DOHH2 (cell line): ENCODE measurements around the gene YIPF4.
"Not testable (repeated sequence)": the region's sequence is repeated elsewhere in the genome, so short reads cannot be mapped to it uniquely, and the experiment has no call there.

Source experiments
- H3F3A ChIP-seq: fragments of 200-600 bp; sonication (generic), shearing (Covaris generic); 2 replicates; pipeline ENCODE4 v1.6.0; 2016; ENCODE audit warnings: antibody characterized with exemption, mild to moderate bottlenecking; ENCODE audit not compliant: control insufficient read depth, insufficient read depth
- H3K27ac ChIP-seq: fragments of 200-600 bp; sonication (generic); 2 replicates; pipeline ENCODE4 v1.5.1; 2014; ENCODE audit warnings: low read depth, mild to moderate bottlenecking, low read length, moderate library complexity
- H3K27me3 ChIP-seq: fragments of 200-600 bp; sonication (generic); 2 replicates; pipeline ENCODE4 v1.6.1; 2014; ENCODE audit warnings: mild to moderate bottlenecking, low read length, mixed read lengths; ENCODE audit not compliant: control insufficient read depth
- H3K36me3 ChIP-seq: fragments of 200-600 bp; sonication (generic); 2 replicates; pipeline ENCODE4 v1.6.1; 2014; ENCODE audit warnings: mild to moderate bottlenecking, low read length, moderate library complexity, mixed read lengths; ENCODE audit not compliant: control insufficient read depth
- H3K4me1 ChIP-seq: fragments of 200-600 bp; sonication (generic); 2 replicates; pipeline ENCODE4 v1.6.1; 2014; ENCODE audit warnings: mild to moderate bottlenecking, low read length, mixed read lengths; ENCODE audit not compliant: control insufficient read depth
- H3K4me2 ChIP-seq: fragments of 200-600 bp; sonication (generic); 2 replicates; pipeline ENCODE4 v1.6.0; 2014; ENCODE audit warnings: mild to moderate bottlenecking, low read length, moderate library complexity
- H3K4me3 ChIP-seq: fragments of 200-600 bp; sonication (generic); 2 replicates; pipeline ENCODE4 v1.5.1; 2014; ENCODE audit warnings: mild to moderate bottlenecking, low read length, mixed read lengths
- H3K79me2 ChIP-seq: fragments of 200-600 bp; sonication (generic); 2 replicates; pipeline ENCODE4 v1.6.1; 2014; ENCODE audit warnings: mild to moderate bottlenecking, low read length, mixed read lengths; ENCODE audit not compliant: control insufficient read depth
- H3K9me2 ChIP-seq: fragments of 200-600 bp; sonication (generic); replicated peaks from 2 replicates; pipeline ENCODE4 v1.6.1; 2014; ENCODE audit warnings: mild to moderate bottlenecking, low read length, mixed read lengths; ENCODE audit not compliant: control insufficient read depth
- H3K9me3 ChIP-seq: fragments of 200-600 bp; sonication (generic); 2 replicates; pipeline ENCODE4 v1.6.1; 2014; ENCODE audit warnings: antibody characterized with exemption, low read length, mixed read lengths; ENCODE audit not compliant: control insufficient read depth, insufficient read depth
- H4K20me1 ChIP-seq: fragments of 200-600 bp; sonication (generic); 2 replicates; pipeline ENCODE4 v1.6.0; 2014; ENCODE audit warnings: low read depth, mild to moderate bottlenecking, antibody characterized with exemption, low read length, moderate library complexity; ENCODE audit not compliant: control insufficient read depth, insufficient read depth
- CTCF ChIP-seq: fragments of 200-600 bp; sonication (generic); IDR thresholded peaks from one replicate; pipeline ENCODE4 v1.5.1; 2014; ENCODE audit warnings: antibody characterized with exemption, mild to moderate bottlenecking, low read depth, low read length; ENCODE audit not compliant: poor library complexity, severe bottlenecking
- EZH2phosphoT487 ChIP-seq: fragments of 200-600 bp; sonication (generic); IDR thresholded peaks from 2 replicates; pipeline ENCODE4 v1.6.1; 2017; ENCODE audit warnings: borderline replicate concordance, mild to moderate bottlenecking, antibody characterized with exemption, low read length, moderate library complexity, mixed read lengths

YIPF4 gene

GRCh38 chr2:32289165-32289999 lies 11.7 kb downstream of the YIPF4 start:
- peaks cover 37% of the 10 kb centered on the region for H3K79me2 ChIP-seq
- H3F3A ChIP-seq: no peaks in the 10 kb centered on the region
- TF ChIP-seq CTCF (no peak), EZH2phosphoT487 (no peak)
- H3K9me3 ChIP-seq: no peaks in the 10 kb centered on the region
- peaks cover 13% of the 10 kb centered on the region for H3K36me3 ChIP-seq
- H3K9me2 ChIP-seq: no peaks in the 10 kb centered on the region
- H3K4me1 ChIP-seq: peaks cover 5% of the 10 kb centered on the region
- H3K27me3 ChIP-seq: no peaks in the 10 kb centered on the region
- H4K20me1 ChIP-seq: no peaks in the 10 kb centered on the region; the same call in 1 of the 2 replicates
- no peak overlapping the region for H3K4me2 ChIP-seq
- H3K4me3 ChIP-seq: no peak overlapping the region
- no peak overlapping the region for H3K27ac ChIP-seq

- no peaks in the 10 kb centered on the region for H3F3A ChIP-seq
- peaks cover 31% of the 10 kb centered on the region for H3K79me2 ChIP-seq
- no peak overlapping the region for H3K4me3 ChIP-seq
- H3K4me1 ChIP-seq: peaks cover under 1% of the 10 kb centered on the region; the same call in 1 of the 2 replicates
- no peak overlapping the region for H3K27ac ChIP-seq
- no peaks in the 10 kb centered on the region for H3K9me2 ChIP-seq
- peaks cover 8% of the 10 kb centered on the region for H3K36me3 ChIP-seq
- TF ChIP-seq EZH2phosphoT487 (no peak), CTCF (no peak)
- no peaks in the 10 kb centered on the region for H3K9me3 ChIP-seq
- H3K4me2 ChIP-seq: no peak overlapping the region
- H4K20me1 ChIP-seq: no peaks in the 10 kb centered on the region
- H3K27me3 ChIP-seq: no peaks in the 10 kb centered on the region
These were observed 12.3 kb downstream of the YIPF4 start for GRCh38 chr2:32290000-32290339.

GRCh38 chr2:32291746-32292145 lies 14.0 kb downstream of the YIPF4 start:
- Histone ChIP-seq H4K20me1 (no peaks in the 10 kb centered on the region), H3K36me3 (peaks cover 6% of the 10 kb centered on the region), H3K4me3 (no peak overlapping the region), H3K27me3 (no peaks in the 10 kb centered on the region), H3K9me3 (no peaks in the 10 kb centered on the region), H3K27ac (no peak overlapping the region), H3K4me2 (no peak overlapping the region), H3K79me2 (peaks cover 18% of the 10 kb centered on the region), H3F3A (no peaks in the 10 kb centered on the region), H3K9me2 (no peaks in the 10 kb centered on the region), H3K4me1 (no peaks in the 10 kb centered on the region)
- TF ChIP-seq EZH2phosphoT487 (no peak), CTCF (no peak)

- not testable (repeated sequence) for H3K4me1 ChIP-seq, H3K9me3 ChIP-seq, H3F3A ChIP-seq, H4K20me1 ChIP-seq, H3K27me3 ChIP-seq, H3K36me3 ChIP-seq, H3K9me2 ChIP-seq, H3K4me2 ChIP-seq, H3K79me2 ChIP-seq, H3K27ac ChIP-seq, H3K4me3 ChIP-seq
These were observed 15.8 kb downstream of the YIPF4 start for GRCh38 chr2:32293493-32293892.

GRCh38 chr2:32293966-32294562 lies 16.4 kb downstream of the YIPF4 start:
- not testable (repeated sequence) for H3K4me2 ChIP-seq, H4K20me1 ChIP-seq, H3K27me3 ChIP-seq, H3K4me3 ChIP-seq, H3K27ac ChIP-seq, H3K9me3 ChIP-seq, H3F3A ChIP-seq, H3K36me3 ChIP-seq, H3K79me2 ChIP-seq, H3K4me1 ChIP-seq, H3K9me2 ChIP-seq
